Fibroblast of pulmonary artery (primary cell): ENCODE results near the gene FAM53A.

Experiments
- DNase-seq: peaks from one replicate; pipeline ENCODE4 v3.0.0-alpha.2; 2010; ENCODE audit warnings: low read depth
- H3K4me3 ChIP-seq: replicated peaks from 2 replicates; pipeline ENCODE4 v1.5.1; 2011; ENCODE audit warnings: low read depth, mild to moderate bottlenecking, control low read depth, low read length, moderate library complexity
- CTCF ChIP-seq: IDR thresholded peaks from 2 replicates; pipeline ENCODE4 v1.5.1; 2011; ENCODE audit warnings: mild to moderate bottlenecking, control low read depth, low read length, inconsistent platforms; ENCODE audit errors: missing control alignments

Gene FAM53A

GRCh38 chr4:1715002-1715758, 31.1 kb upstream of the FAM53A start:
- no peak overlapping the region for H3K4me3 ChIP-seq
- TF ChIP-seq CTCF = no peak
- no peak for DNase-seq

- no peak overlapping the region for H3K4me3 ChIP-seq
- no peak for DNase-seq
Observed at GRCh38 chr4:1714303-1715001, 30.3 kb upstream of the FAM53A start.

GRCh38 chr4:1713003-1713851, 29.1 kb upstream of the FAM53A start:
- H3K4me3 ChIP-seq = peak overlapping the region; percentile 74
- no peak for DNase-seq
- no peak for TF ChIP-seq CTCF

More at GRCh38 chr4:1714303-1715001, 30.3 kb upstream of the FAM53A start:
- no peak for TF ChIP-seq CTCF

GRCh38 chr4:1712216-1713002, 28.3 kb upstream of the FAM53A start, which contains the start of gene SLBP:
SLBP (minus strand) TSS chr4:1712319; CDS start chr4:1712188, 131 bp downstream.
- peak; percentile 93 for DNase-seq
- TF ChIP-seq CTCF = no peak
- peak within 1 kb of the TSS; percentile 74 for H3K4me3 ChIP-seq

GRCh38 chr4:1711571-1712215, 27.6 kb upstream of the FAM53A start:
- no peak for TF ChIP-seq CTCF
- H3K4me3 ChIP-seq = peak overlapping the region; percentile 74
- DNase-seq = peak; percentile 63
